Activated T-cell treated with anti-CD3 and anti-CD28 coated beads, Interleukin-2, amount 50 U/mL, for 4 hours (primary cell): Measurements from ENCODE around the gene PCGF1. TPM values are rescaled to one million over a fixed set of nuclear protein-coding genes. Genes with fewer than 3 reads are reported as not detected.

Experiments
- ATAC-seq, 2 donors: fragments of 200-7000 bp; cut with Tn5 transposase; one replicate each; pipeline ENCODE4 v1.10.0; 2021
- DNase-seq: peaks from one replicate; pipeline ENCODE4 v3.0.0-alpha.2; 2020
- H3K27me3 Mint-ChIP-seq: one replicate; pipeline ENCODE4 v1.8.0; 2021; ENCODE audit warnings: low read depth, mixed read lengths
- H3K36me3 Mint-ChIP-seq: one replicate; pipeline ENCODE4 v1.8.0; 2022; ENCODE audit warnings: mixed read lengths; ENCODE audit not compliant: insufficient read depth
- H3K4me1 Mint-ChIP-seq: one replicate; pipeline ENCODE4 v1.8.0; 2021; ENCODE audit warnings: low read depth, mixed read lengths
- H3K4me3 Mint-ChIP-seq: one replicate; pipeline ENCODE4 v1.8.0; 2021; ENCODE audit warnings: mild to moderate bottlenecking, moderate library complexity, mixed read lengths
- H3K9me3 Mint-ChIP-seq: one replicate; pipeline ENCODE4 v1.8.0; 2021; ENCODE audit warnings: mixed read lengths
- total RNA-seq, 3 donors: library from RNA; stranded (reverse); gene quantifications; one replicate each; pipeline ENCODE4 v1.2.1, GENCODE V29; 2021

The PCGF1 gene
- total RNA-seq, 3 donors from 2014 or later = 21.7 to 32.4 (median 28.8) TPM

DNA sequence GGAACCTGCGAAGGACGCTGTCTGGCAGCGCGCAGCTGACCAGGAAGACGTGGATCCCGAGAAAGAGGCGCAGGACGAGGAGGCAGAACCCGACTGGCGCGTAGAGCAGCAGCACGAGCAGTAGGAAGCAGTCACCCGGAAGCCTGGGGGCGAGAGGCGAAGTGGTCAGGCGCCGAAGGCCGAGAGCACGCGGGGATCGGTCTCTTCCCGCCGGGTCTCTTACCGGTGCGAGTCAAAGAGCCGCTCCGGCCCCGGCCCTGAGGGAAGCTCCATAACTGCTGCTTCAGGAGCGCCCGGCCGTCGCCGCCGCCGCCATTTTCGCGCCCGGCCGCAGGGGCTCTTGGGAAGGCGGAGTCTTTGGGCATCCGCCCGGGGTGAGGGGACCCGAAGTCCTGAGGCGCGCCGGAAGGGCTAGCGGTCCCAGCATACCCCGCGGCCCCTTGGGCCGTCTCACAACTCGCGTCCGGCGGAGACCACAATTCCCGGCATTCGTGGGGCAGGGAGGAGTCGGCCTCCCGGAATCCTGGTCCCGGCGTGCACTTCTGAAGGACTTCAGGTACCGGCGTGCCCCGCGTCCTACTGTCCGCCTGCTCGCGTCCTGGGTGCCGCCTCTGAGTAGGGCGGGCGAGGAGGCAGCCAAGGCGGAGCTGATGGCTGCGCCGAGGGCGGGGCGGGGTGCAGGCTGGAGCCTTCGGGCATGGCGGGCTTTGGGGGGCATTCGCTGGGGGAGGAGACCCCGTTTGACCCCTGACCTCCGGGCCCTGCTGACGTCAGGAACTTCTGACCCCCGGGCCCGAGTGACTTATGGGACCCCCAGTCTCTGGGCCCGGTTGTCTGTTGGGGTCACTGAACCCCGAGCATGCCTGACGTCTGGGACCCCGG, 22.1 kb upstream of the PCGF1 start, which contains the start of the genes AUP1 and HTRA2:
AUP1 (minus strand) TSS at position 350 of the 882 bp plus-strand sequence; CDS start at position 273, 77 bp downstream.
HTRA2 (plus strand) TSS at position 577 of the 882 bp plus-strand sequence; CDS start at position 651, 74 bp downstream.
- H3K4me1 Mint-ChIP-seq = peaks cover 42% of the 10 kb centered on the region
- H3K9me3 Mint-ChIP-seq = no peaks in the 10 kb centered on the region
- H3K27me3 Mint-ChIP-seq = no peaks in the 10 kb centered on the region
- ATAC-seq = peak; percentile 91 to 93
- peak within 1 kb of the TSS; percentile 99 for H3K4me3 Mint-ChIP-seq
- DNase-seq = peak; percentile 78
- peaks cover 39% of the 10 kb centered on the region for H3K36me3 Mint-ChIP-seq

DNA sequence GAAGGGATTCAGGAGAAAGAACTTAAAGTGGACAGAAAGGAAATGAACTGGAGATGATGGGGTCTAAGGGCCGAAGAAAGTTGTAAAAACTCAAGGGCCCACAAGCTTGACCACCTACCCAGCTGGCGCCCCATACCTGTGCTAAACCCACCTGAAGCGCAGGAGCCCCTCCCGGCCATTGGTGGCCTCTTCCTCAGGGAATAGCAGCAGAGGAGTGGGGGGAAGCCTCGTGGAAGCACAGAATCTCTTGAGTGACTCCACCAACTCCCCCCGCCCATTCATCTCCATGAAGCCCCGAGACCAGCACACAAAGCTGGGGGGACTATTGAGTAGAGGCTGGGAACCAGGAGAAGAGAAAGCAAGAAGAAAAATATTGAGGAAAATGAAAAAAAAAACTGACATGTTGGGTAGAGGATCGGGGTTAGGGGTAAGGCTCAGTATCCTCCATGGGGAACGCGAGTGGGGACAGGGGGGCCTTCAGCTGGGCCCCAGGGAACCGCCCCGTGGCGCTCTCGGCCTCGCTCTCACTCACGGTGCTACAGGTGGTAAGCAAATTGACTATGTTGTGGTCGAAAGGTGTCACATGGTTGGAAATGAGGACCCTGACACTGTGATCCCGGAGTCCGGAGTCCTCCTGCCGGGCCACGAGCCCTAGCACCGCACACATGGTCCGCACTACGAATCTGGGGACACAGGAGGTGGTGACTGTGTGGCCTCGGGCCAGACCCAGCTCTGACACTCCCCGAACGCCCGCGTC, 21.3 kb upstream of the PCGF1 start:
- ATAC-seq (peak; percentile 5), DNase-seq (no peak)
- peaks cover 39% of the 10 kb centered on the region for H3K36me3 Mint-ChIP-seq
- peaks cover 42% of the 10 kb centered on the region for H3K4me1 Mint-ChIP-seq
- H3K9me3 Mint-ChIP-seq = no peaks in the 10 kb centered on the region
- peak overlapping the region; percentile 99 for H3K4me3 Mint-ChIP-seq
- H3K27me3 Mint-ChIP-seq = no peaks in the 10 kb centered on the region

GRCh38 chr2:74527741-74528140, 20.2 kb upstream of the PCGF1 start:
- Mint-ChIP-seq H3K4me1 (peaks cover 42% of the 10 kb centered on the region), H3K36me3 (peaks cover 36% of the 10 kb centered on the region), H3K4me3 (peak overlapping the region; percentile 99), H3K9me3 (no peaks in the 10 kb centered on the region), H3K27me3 (peaks cover 2% of the 10 kb centered on the region)
- ATAC-seq = no peak
- DNase-seq = no peak

DNA sequence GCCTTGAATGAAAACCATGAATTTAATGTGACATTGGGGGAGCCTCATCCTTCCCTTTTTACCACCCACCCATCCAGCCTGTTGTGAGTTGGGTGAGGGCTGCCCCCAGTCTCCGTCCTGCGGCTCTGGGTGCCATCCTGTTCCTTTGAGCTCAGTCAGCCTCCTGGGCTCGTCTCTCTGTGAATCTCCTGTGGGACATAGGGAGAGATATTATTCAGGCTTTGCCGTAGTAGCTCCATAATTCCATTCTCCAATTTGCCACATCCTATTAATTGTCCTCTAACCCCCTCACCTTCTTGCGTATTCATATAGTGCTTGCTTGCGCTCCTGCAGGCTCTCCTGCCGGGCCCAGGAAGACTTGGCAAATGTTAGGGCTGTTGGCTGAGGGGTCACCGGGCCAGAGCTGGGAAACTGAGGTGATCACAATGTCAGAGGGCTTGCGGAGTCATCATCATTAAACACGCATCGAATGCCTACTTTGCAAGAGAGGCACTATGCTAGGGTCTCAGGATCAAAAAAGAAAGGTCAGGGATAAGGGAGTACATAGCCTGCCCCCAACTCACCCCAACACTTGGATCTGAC, 19.2 kb upstream of the PCGF1 start:
- peaks cover 36% of the 10 kb centered on the region for H3K4me1 Mint-ChIP-seq
- no peak for DNase-seq
- H3K9me3 Mint-ChIP-seq = no peaks in the 10 kb centered on the region
- ATAC-seq = no peak
- H3K36me3 Mint-ChIP-seq = peaks cover 31% of the 10 kb centered on the region
- no peak overlapping the region for H3K4me3 Mint-ChIP-seq
- H3K27me3 Mint-ChIP-seq = peaks cover 6% of the 10 kb centered on the region

- Mint-ChIP-seq H3K4me3 (peak within 1 kb of the TSS; percentile 40), H3K27me3 (peaks cover 9% of the 10 kb centered on the region)
Observed at GRCh38 chr2:74525717-74526648, 18.5 kb upstream of the PCGF1 start, which contains the start of gene DQX1. DQX1 (minus strand) TSS chr2:74526231; CDS start chr2:74525729, 502 bp downstream.

DNA sequence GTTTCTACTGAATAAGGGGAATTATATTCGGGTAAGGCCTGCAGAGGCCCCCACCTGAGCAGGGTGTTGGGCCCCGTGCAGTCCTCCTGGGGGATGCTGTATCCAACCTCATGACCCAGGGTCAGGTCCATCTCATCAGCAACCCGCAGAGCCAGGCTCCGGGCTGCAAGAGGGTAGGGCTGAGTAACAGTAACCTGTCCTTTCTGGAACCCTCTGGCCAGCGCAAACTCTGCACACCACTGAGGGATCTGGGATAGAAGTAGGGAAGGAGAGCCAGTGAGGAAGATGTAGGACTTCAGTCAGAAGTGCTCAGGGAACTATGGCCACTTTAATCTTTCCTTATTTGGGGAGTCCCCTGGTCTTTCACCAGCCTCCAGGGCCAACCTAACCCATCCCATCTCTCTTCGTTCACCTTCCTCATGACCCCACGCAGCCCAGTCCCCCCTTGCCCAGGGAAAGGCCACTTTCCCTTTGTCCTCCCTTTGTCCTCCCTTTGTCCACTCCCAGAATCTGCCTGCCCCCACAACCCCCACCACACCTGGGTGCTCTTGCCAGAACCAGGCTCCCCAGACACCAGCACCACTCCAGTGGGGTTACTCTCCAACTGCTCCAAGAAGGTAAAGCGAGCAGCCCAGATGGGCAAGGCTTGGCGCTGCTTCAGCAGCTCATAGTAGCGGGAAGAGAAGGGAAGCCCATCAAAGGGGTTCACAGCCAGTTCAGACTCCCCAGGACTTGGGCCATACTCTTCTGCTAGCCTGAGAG, 17.6 kb upstream of the PCGF1 start:
- peaks cover 27% of the 10 kb centered on the region for H3K36me3 Mint-ChIP-seq
- peaks cover 24% of the 10 kb centered on the region for H3K4me1 Mint-ChIP-seq
- no peaks in the 10 kb centered on the region for H3K9me3 Mint-ChIP-seq

More at GRCh38 chr2:74525717-74526648, 18.5 kb upstream of the PCGF1 start, which contains the start of gene DQX1:
- DNase-seq (no peak), ATAC-seq (no peak)
- Mint-ChIP-seq H3K9me3 (no peaks in the 10 kb centered on the region), H3K36me3 (peaks cover 30% of the 10 kb centered on the region), H3K4me1 (peaks cover 29% of the 10 kb centered on the region)

DNA sequence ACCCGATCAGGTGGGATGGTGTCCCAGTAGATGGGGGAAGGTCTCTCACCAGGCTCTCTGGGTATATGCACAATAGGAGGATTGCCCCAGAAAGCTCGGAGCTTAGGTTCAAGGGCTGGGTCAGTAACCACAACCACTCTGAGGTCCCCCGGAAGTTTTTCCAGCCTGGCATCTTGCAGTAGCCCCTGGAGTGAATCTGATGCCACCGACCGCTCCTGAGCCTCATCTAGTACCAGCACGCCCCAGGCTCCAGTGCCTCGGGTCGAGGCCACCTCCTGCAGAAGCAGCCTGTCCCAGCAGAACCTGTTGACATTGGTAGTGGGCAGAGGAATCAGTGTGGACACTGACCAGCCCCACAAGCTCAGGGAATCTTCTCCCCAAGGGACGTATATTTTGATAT, 16.5 kb upstream of the PCGF1 start:
- Mint-ChIP-seq H3K9me3 (no peaks in the 10 kb centered on the region), H3K4me3 (no peak overlapping the region), H3K36me3 (peaks cover 27% of the 10 kb centered on the region), H3K27me3 (peaks cover 27% of the 10 kb centered on the region), H3K4me1 (peaks cover 21% of the 10 kb centered on the region)
- ATAC-seq (no peak), DNase-seq (no peak)

More for the DNA sequence above, 17.6 kb upstream of the PCGF1 start:
- H3K4me3 Mint-ChIP-seq = no peak overlapping the region
- no peak for DNase-seq
- peaks cover 16% of the 10 kb centered on the region for H3K27me3 Mint-ChIP-seq
- ATAC-seq = no peak

GRCh38 chr2:74522516-74522915, 15.0 kb upstream of the PCGF1 start:
- H3K4me1 Mint-ChIP-seq = peaks cover 8% of the 10 kb centered on the region
- no peaks in the 10 kb centered on the region for H3K9me3 Mint-ChIP-seq

GRCh38 chr2:74516650-74517049, 9.2 kb upstream of the PCGF1 start:
- peaks cover 83% of the 10 kb centered on the region for H3K27me3 Mint-ChIP-seq
- no peaks in the 10 kb centered on the region for H3K36me3 Mint-ChIP-seq
- no peaks in the 10 kb centered on the region for H3K9me3 Mint-ChIP-seq
- no peak for DNase-seq
- H3K4me1 Mint-ChIP-seq = peaks cover 20% of the 10 kb centered on the region
- peak overlapping the region; percentile 56 for H3K4me3 Mint-ChIP-seq
- ATAC-seq = no peak

More at GRCh38 chr2:74522516-74522915, 15.0 kb upstream of the PCGF1 start:
- peaks cover 42% of the 10 kb centered on the region for H3K27me3 Mint-ChIP-seq
- ATAC-seq = no peak
- DNase-seq = no peak
- H3K4me3 Mint-ChIP-seq = no peak overlapping the region
- peaks cover 18% of the 10 kb centered on the region for H3K36me3 Mint-ChIP-seq

- Mint-ChIP-seq H3K4me3 (peak overlapping the region; percentile 56), H3K4me1 (peaks cover 20% of the 10 kb centered on the region), H3K27me3 (peaks cover 86% of the 10 kb centered on the region)
Observed at GRCh38 chr2:74515981-74516633, 8.6 kb upstream of the PCGF1 start.

DNA sequence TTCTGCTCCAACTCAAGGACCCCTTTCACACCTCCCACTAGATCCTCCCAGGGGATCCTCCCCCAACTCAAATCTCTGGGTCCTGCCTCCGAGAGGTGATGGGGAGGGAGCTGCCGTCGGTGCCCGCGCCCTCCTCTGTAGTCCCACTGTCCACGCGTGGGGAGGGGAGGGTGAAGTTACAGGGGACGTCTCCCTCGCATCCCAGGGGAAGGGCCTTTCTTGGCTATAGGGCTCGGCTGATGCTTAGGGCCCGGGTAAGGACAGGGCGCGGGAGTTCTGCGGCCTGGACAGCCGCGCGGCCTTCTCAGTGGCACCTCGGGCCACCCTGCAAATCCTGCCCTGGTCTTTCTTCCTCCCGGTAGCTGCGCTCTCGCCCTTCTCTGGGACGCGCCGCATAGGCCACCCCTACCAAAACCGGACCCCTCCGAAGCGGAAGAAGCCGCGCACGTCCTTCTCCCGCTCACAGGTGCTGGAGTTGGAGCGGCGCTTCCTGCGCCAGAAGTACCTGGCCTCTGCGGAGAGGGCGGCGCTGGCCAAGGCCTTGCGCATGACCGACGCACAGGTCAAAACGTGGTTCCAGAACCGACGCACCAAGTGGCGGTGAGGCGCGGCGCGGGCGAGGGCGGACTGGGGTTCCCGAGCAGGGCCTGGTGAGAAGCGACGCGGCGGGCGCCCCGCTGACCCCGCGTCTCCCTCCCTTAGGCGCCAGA, 7.9 kb upstream of the PCGF1 start:
- Mint-ChIP-seq H3K4me3 (peak overlapping the region; percentile 63), H3K27me3 (peaks cover 83% of the 10 kb centered on the region), H3K36me3 (no peaks in the 10 kb centered on the region), H3K4me1 (peaks cover 20% of the 10 kb centered on the region), H3K9me3 (no peaks in the 10 kb centered on the region)
- peak; percentile 18 to 28 for ATAC-seq
- no peak for DNase-seq

More at GRCh38 chr2:74515981-74516633, 8.6 kb upstream of the PCGF1 start:
- no peaks in the 10 kb centered on the region for H3K9me3 Mint-ChIP-seq
- ATAC-seq = peak; percentile 85
- H3K36me3 Mint-ChIP-seq = no peaks in the 10 kb centered on the region
- DNase-seq = peak; percentile 71
